Adipocyte (in vitro differentiated cells): ENCODE measurements around the gene NBPF8.
"Not testable (repeated sequence)": the region's sequence is repeated elsewhere in the genome, so short reads cannot be mapped to it uniquely, and the experiment has no call there.

ENCODE experiments used
- DNase-seq: peaks from one replicate; pipeline ENCODE4 v3.0.0-alpha.2; 2015; ENCODE audit warnings: low read depth
- H3K27me3 ChIP-seq: replicated peaks from 2 replicates; pipeline ENCODE4 v1.7.0; 2013; ENCODE audit warnings: mild to moderate bottlenecking, low read length, moderate library complexity; ENCODE audit not compliant: control insufficient read depth, insufficient read depth
- H3K36me3 ChIP-seq: 2 replicates; pipeline ENCODE4 v1.7.0; 2013; ENCODE audit warnings: low read length, mild to moderate bottlenecking, moderate library complexity; ENCODE audit not compliant: control insufficient read depth, insufficient read depth, severe bottlenecking
- H3K4me1 ChIP-seq: 2 replicates; pipeline ENCODE4 v1.7.0; 2013; ENCODE audit warnings: mild to moderate bottlenecking, low read length, moderate library complexity; ENCODE audit not compliant: control insufficient read depth, insufficient read depth
- H3K4me3 ChIP-seq: 2 replicates; pipeline ENCODE4 v1.7.0; 2013; ENCODE audit warnings: mild to moderate bottlenecking, low read length, moderate library complexity
- H3K9ac ChIP-seq: 2 replicates; pipeline ENCODE4 v1.7.0; 2013; ENCODE audit warnings: mild to moderate bottlenecking, low read length, moderate library complexity
- H3K9me3 ChIP-seq: 2 replicates; pipeline ENCODE4 v1.7.0; 2013; ENCODE audit warnings: mild to moderate bottlenecking, low read length, moderate library complexity; ENCODE audit not compliant: control insufficient read depth

The NBPF8 gene

DNA sequence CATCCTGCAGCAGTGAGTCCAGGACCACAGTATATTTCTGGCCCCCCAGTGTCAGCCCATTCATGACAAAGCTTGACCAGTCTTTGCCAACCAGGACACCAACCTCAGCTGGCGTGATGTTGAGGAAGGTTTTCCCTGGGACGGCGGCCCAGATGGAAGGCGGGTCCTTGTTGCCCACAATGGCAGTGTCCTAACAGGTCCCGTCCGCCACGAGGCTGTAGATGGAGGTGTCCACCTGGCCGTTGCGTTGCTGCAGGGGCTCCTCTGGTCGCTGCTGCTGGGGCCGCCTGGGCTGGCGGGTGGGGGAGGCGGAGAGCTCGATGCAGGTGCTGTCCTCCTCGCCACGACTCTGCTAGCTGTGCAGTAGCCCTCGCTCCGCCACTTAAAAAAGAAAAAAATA, 19.0 kb downstream of the NBPF8 start:
- not testable (repeated sequence) for H3K4me1 ChIP-seq, H3K4me3 ChIP-seq, H3K9me3 ChIP-seq, DNase-seq, H3K27me3 ChIP-seq, H3K9ac ChIP-seq, H3K36me3 ChIP-seq

DNA sequence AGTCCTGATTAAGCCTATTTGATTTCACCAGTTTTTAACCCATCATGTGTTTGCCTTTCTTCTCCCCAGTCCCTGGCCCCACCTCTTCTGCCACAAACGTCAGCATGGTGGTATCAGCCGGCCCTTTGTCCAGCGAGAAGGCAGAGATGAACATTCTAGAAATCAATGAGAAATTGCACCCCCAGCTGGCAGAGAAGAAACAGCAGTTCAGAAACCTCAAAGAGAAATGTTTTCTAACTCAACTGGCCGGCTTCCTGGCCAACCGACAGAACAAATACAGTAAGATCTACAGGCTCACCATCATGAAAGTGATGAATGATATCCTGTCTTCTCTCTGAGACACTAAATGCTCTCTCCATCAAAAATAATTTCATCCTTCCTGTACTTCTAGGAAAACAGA, 34.3 kb downstream of the NBPF8 start:
- H3K4me3 ChIP-seq, H3K36me3 ChIP-seq, H3K9ac ChIP-seq, DNase-seq, H3K27me3 ChIP-seq, H3K9me3 ChIP-seq, H3K4me1 ChIP-seq: not testable (repeated sequence)
